Keratinocyte (primary cell): ENCODE results near the gene RAB3B. TPM values are rescaled to one million over a fixed set of nuclear protein-coding genes. Genes with fewer than 3 reads are reported as not detected.

Experiments
- DNase-seq: peaks from one replicate; pipeline ENCODE4 v3.0.0-alpha.2; 2011; ENCODE audit warnings: low read depth, missing footprints, low spot score
- FAIRE-seq: peaks from 2 replicates; lab custom pipeline; 2011; peaks lifted over from hg19 to GRCh38; lab: Jason Lieb, UNC
- H2AFZ ChIP-seq: 2 replicates; pipeline ENCODE4 v1.6.0; 2012; ENCODE audit warnings: low read length, control low read depth, inconsistent platforms; ENCODE audit not compliant: control insufficient read depth
- H3K27ac ChIP-seq: 2 replicates; pipeline ENCODE4 v1.5.1; 2011; ENCODE audit warnings: low read length; ENCODE audit not compliant: control insufficient read depth, insufficient read depth
- H3K27me3 ChIP-seq: 3 replicates; pipeline ENCODE4 v1.6.0; 2011; ENCODE audit warnings: low read length; ENCODE audit not compliant: control insufficient read depth, insufficient read depth; ENCODE audit errors: extremely low read depth
- H3K36me3 ChIP-seq, 2 experiments: 2 replicates in 1 of 2; 3 replicates in 1 of 2; pipeline ENCODE4 v1.5.1; 2011; ENCODE audit warnings: low read length in 2 of 2, mild to moderate bottlenecking in 1 of 2; ENCODE audit not compliant: control insufficient read depth in 2 of 2, insufficient read depth in 2 of 2; ENCODE audit errors: extremely low read depth in 1 of 2
- H3K4me1 ChIP-seq: 3 replicates; pipeline ENCODE4 v1.5.1; 2011; ENCODE audit warnings: low read length; ENCODE audit not compliant: control insufficient read depth, insufficient read depth; ENCODE audit errors: extremely low read depth
- H3K4me2 ChIP-seq: 3 replicates; pipeline ENCODE4 v1.6.0; 2011; ENCODE audit warnings: low read depth, low read length; ENCODE audit not compliant: control insufficient read depth, insufficient read depth; ENCODE audit errors: extremely low read depth
- H3K4me3 ChIP-seq, 3 experiments: fragments of 200-600 bp in 1 of 3; sonication (generic) in 1 of 3; 2 replicates in 2 of 3; 3 replicates in 1 of 3; pipeline ENCODE4 v1.5.1; 2011 to 2016; ENCODE audit warnings: low read length in 3 of 3, mild to moderate bottlenecking in 3 of 3, control low read depth in 2 of 3, inconsistent platforms in 1 of 3, low read depth in 1 of 3, mixed read lengths in 1 of 3, mixed run types in 1 of 3, moderate library complexity in 1 of 3; ENCODE audit not compliant: control insufficient read depth in 2 of 3, insufficient read depth in 2 of 3; ENCODE audit errors: extremely low read depth in 1 of 3
- H3K79me2 ChIP-seq: 2 replicates; pipeline ENCODE4 v1.6.0; 2012; ENCODE audit warnings: low read length; ENCODE audit not compliant: control insufficient read depth, insufficient read depth
- H3K9ac ChIP-seq: 3 replicates; pipeline ENCODE4 v1.6.0; 2011; ENCODE audit warnings: low read length; ENCODE audit not compliant: control insufficient read depth, insufficient read depth; ENCODE audit errors: extremely low read depth
- H3K9me1 ChIP-seq: 3 replicates; pipeline ENCODE4 v1.6.0; 2011; ENCODE audit warnings: low read length; ENCODE audit not compliant: control insufficient read depth, insufficient read depth; ENCODE audit errors: extremely low read depth
- H3K9me3 ChIP-seq: 2 replicates; pipeline ENCODE4 v1.5.1; 2012; ENCODE audit warnings: low read depth, low read length; ENCODE audit not compliant: control insufficient read depth
- H4K20me1 ChIP-seq: 3 replicates; pipeline ENCODE4 v1.6.0; 2011; ENCODE audit warnings: low read length; ENCODE audit not compliant: control insufficient read depth, insufficient read depth; ENCODE audit errors: extremely low read depth
- EZH2 ChIP-seq: IDR thresholded peaks from one replicate; pipeline ENCODE4 v1.6.1; 2012; ENCODE audit warnings: inconsistent platforms, mild to moderate bottlenecking, low read length, moderate library complexity
- dilution Hi-C: fragments of 300-500 bp; cut with MboI; formaldehyde crosslinking; loops from one replicate; pipeline ENCODE4 v1.7.0; 2020; ENCODE audit warnings: low sequenced_read_pairs; ENCODE audit not compliant: extremely low pct_ligation_motif_present
- polyA plus RNA-seq, 5 experiments: library from polyadenylated mRNA; depleted of rRNA in 3 of 5; stranded (reverse) in 3 of 5; stranded (forward) in 1 of 5; unstranded in 1 of 5; fragments of >200 nt; gene quantifications; 1 replicate in 1 of 5; 2 replicates in 3 of 5; 3 replicates in 1 of 5; pipeline versions ENCODE4 v1.2.1 to v1.2.3, GENCODE V29; 2011 to 2012; ENCODE audit warnings: missing spikeins in 2 of 5, low read depth in 1 of 5, low replicate concordance in 1 of 5
- TF ChIP-seq, protein P1 (sequence below), 3 experiments: IDR thresholded peaks in 1 of 3; conservative IDR thresholded peaks in 1 of 3; optimal IDR thresholded peaks in 1 of 3; 2 replicates in 2 of 3; 3 replicates in 1 of 3; pipeline versions ENCODE3 to v1.5.1; 2011; ENCODE audit warnings: low read length in 3 of 3, mild to moderate bottlenecking in 3 of 3, moderate library complexity in 2 of 3, control low read depth in 1 of 3, inconsistent platforms in 1 of 3; ENCODE audit not compliant: insufficient read depth in 2 of 3; ENCODE audit errors: extremely low read depth in 1 of 3

RAB3B gene
- polyA plus RNA-seq, 1 donor (not counting 4 experiments of a cell fraction or from before 2014, with no cell fraction given), result 2.6 TPM

DNA sequence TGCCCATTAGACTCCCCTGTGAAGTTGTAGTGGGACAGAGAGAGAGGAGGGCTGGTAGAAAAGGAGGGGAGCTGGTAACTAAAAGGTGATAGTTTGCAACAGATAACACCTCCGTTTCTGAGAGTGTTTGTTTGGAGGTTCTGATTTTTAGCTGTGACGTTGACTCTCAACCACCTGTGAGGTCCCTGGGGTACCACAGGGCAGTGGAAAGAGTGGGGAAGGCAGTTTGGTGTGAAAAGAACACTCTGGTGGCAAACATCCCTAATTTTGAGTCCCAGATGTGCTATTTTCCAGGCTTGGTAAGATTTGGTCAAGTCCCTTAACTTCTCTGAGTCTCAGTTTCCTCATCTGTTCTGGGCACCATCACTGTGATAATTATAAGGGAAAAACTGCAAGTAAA, 29.3 kb downstream of the RAB3B start:
- no peaks in the 10 kb centered on the region for H4K20me1 ChIP-seq
- no peaks in the 10 kb centered on the region for H3K9me1 ChIP-seq
- no peak overlapping the region for H3K27ac ChIP-seq
- no peaks in the 10 kb centered on the region for H3K4me1 ChIP-seq
- no peak overlapping the region for H3K4me3 ChIP-seq
- FAIRE-seq (no peak), DNase-seq (no peak)
- TF ChIP-seq, protein P1, sequence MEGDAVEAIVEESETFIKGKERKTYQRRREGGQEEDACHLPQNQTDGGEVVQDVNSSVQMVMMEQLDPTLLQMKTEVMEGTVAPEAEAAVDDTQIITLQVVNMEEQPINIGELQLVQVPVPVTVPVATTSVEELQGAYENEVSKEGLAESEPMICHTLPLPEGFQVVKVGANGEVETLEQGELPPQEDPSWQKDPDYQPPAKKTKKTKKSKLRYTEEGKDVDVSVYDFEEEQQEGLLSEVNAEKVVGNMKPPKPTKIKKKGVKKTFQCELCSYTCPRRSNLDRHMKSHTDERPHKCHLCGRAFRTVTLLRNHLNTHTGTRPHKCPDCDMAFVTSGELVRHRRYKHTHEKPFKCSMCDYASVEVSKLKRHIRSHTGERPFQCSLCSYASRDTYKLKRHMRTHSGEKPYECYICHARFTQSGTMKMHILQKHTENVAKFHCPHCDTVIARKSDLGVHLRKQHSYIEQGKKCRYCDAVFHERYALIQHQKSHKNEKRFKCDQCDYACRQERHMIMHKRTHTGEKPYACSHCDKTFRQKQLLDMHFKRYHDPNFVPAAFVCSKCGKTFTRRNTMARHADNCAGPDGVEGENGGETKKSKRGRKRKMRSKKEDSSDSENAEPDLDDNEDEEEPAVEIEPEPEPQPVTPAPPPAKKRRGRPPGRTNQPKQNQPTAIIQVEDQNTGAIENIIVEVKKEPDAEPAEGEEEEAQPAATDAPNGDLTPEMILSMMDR (optimal IDR thresholded peaks at IDR 0.05 in 1 of 3, IDR thresholded peaks at IDR 0.05 in 1 of 3, conservative IDR thresholded peaks at IDR 0.05 in 1 of 3; ENCODE audit: extremely low read depth in 1 of 3, insufficient read depth in 2 of 3, low read length in 3 of 3), result no peak
- TF ChIP-seq EZH2, result no peak
- no peak overlapping the region for H3K9ac ChIP-seq
- no peaks in the 10 kb centered on the region for H3K79me2 ChIP-seq
- no peaks in the 10 kb centered on the region for H3K27me3 ChIP-seq
- dilution Hi-C loops, result no loop called here
- no peaks in the 10 kb centered on the region for H3K9me3 ChIP-seq
- H2AFZ ChIP-seq, result no peak overlapping the region
- no peak overlapping the region for H3K4me2 ChIP-seq
- H3K36me3 ChIP-seq, result no peaks in the 10 kb centered on the region

DNA sequence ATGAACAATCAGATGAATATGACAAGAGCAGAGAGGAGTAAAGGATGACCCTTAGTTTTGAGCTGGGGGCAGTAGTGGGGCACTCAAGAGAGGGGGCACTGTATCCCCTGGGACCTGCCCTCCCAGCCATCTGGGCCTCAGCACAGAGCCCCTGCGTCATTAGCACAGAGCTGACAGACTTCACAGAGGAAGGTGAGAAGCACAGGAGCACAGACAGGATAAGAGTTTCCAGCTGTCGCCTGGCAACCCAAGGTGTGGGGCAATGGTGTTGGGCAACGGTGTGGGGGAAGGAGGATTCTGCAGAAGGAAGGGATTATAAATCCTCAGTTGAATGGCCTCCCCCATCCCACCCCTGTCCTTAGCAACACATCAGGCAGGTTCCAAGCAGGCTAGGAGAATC, 30.2 kb downstream of the RAB3B start:
- no peak overlapping the region for H3K4me2 ChIP-seq
- no peak overlapping the region for H3K9ac ChIP-seq
- no peak overlapping the region for H3K27ac ChIP-seq
- no peak for FAIRE-seq
- H2AFZ ChIP-seq, result no peak overlapping the region
- H3K4me1 ChIP-seq, result no peaks in the 10 kb centered on the region
- dilution Hi-C loops, result no loop called here
- H3K27me3 ChIP-seq, result no peaks in the 10 kb centered on the region
- no peak for DNase-seq
- H3K36me3 ChIP-seq, result no peaks in the 10 kb centered on the region
- H3K9me1 ChIP-seq, result no peaks in the 10 kb centered on the region
- H3K79me2 ChIP-seq, result no peaks in the 10 kb centered on the region
- H3K4me3 ChIP-seq, result no peak overlapping the region
- H4K20me1 ChIP-seq, result no peaks in the 10 kb centered on the region
- no peak for TF ChIP-seq EZH2
- TF ChIP-seq, protein P1 (optimal IDR thresholded peaks at IDR 0.05 in 1 of 3, IDR thresholded peaks at IDR 0.05 in 1 of 3, conservative IDR thresholded peaks at IDR 0.05 in 1 of 3; ENCODE audit: extremely low read depth in 1 of 3, insufficient read depth in 2 of 3, low read length in 3 of 3), result no peak
- H3K9me3 ChIP-seq, result no peaks in the 10 kb centered on the region
